ENCODE measurements around the gene NOL8. TPM values are rescaled to one million over a fixed set of nuclear protein-coding genes. Genes with fewer than 3 reads are reported as not detected.

NOL8 gene
- total RNA-seq, 1 experiment from 2014 or later, result 48.2 TPM

DNA sequence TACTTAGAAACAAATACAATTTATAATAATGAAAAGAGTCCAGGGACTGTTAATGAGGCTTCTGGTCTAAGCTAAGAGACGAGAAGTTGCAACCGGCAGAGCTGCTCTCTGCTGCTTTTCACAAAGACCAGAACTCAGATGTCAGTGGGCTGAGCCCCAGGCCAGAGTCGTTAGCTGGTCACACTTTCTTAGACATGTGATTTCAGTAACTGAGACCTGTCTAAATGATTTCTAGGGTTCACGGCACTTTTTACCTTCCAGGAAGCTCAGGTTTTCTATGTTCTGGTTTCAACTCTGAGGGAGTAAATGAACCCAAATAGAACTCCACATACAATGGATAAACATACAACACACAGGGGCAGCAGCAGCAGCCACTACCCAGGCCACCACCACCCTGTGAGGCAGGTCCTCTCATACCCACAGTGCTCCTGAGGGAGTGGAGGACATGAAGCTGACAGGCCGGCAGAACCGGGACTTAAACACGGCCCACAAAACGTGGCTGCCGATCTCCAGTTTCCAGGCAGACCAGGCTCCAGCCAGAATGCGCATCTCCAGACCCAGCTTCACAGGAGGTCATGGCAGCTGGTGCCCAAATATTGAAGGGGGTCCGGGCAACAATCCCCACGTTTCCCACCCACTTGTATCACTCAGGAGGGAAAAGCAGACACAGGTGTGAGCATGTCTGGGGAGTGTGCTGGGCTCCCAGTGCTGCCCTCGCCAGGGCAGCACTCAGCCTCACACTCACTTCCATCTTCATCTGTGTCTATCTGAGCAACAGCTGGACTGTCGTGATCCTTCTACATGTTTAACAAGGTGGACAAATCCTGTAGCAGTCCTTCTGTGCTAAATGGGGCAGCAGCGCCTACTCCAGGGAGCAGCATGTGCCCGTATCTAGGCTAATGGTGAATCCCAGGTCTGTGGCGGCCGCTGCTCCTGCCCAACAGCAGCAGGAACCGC is 70.5 kb downstream of the NOL8 start:
- no peak overlapping the region for H3K9ac ChIP-seq (ENCODE audit: low read length)
- H3K27me3 ChIP-seq (ENCODE audit: insufficient read depth, low read length), result no peaks in the 10 kb centered on the region
- ChIA-PET CTCF (interaction anchor here (2.0 kb wide), 1 partner anchor 114 kb away, joined by 6 read pairs; no protein-coding TSS in a partner anchor), RAD21 (ENCODE audit: low non-redundant PET in 1 of 2, low total read pairs in 2 of 2, uncharacterized antibody in 2 of 2, unreplicated experiment in 2 of 2) (no interaction called here), POLR2A (no interaction called here)
- intact Hi-C loops (cut with micrococcal nuclease), result no loop called here
- no peaks in the 10 kb centered on the region for H3K9me2 ChIP-seq (ENCODE audit: insufficient read depth)
- H3K27ac ChIP-seq (ENCODE audit: low read depth, low read length), result no peak overlapping the region
- H3K36me3 ChIP-seq (ENCODE audit: control insufficient read depth in 1 of 2, insufficient read depth in 2 of 2, low read length in 2 of 2), result peaks cover 82 to 86% of the 10 kb centered on the region in 2 experiments
- no peaks in the 10 kb centered on the region for H3K4me1 ChIP-seq (ENCODE audit: control insufficient read depth in 1 of 2, insufficient read depth in 2 of 2, low read length in 2 of 2)
- H2AFZ ChIP-seq (ENCODE audit: low read depth, low read length, poor library complexity, severe bottlenecking), result no peak overlapping the region
- no TSS peak for BruUV-seq (replicated peaks)
- H3K4me2 ChIP-seq (ENCODE audit: low read length), result no peak overlapping the region
- no peaks in the 10 kb centered on the region for H3K9me3 ChIP-seq (ENCODE audit: control insufficient read depth in 1 of 2, insufficient read depth in 1 of 2, low read depth in 1 of 2, low read length in 2 of 2)
- DNase-seq (ENCODE audit: low read depth, low spot score), result no peak
- H3K4me3 ChIP-seq (replicated peaks in 1 of 2; ENCODE audit: low read depth in 1 of 2, low read length in 2 of 2), result no peak overlapping the region
- H3K79me2 ChIP-seq (ENCODE audit: insufficient read depth, low read length), result peaks cover 26% of the 10 kb centered on the region; the same call in 1 of the 2 replicates
- TF ChIP-seq ELF1 (IDR thresholded peaks at IDR 0.05; ENCODE audit: borderline replicate concordance, low read depth) (no peak), CBX3 (IDR thresholded peaks at IDR 0.05; ENCODE audit: low read depth) (no peak), POLR2AphosphoS5 (IDR thresholded peaks at IDR 0.05; ENCODE audit: low read depth, low read length) (no peak), EZH2 (IDR thresholded peaks at IDR 0.05) (no peak), ZNF274 (IDR thresholded peaks at IDR 0.05; ENCODE audit: low read depth, low read length) (no peak), SP1 (IDR thresholded peaks at IDR 0.05; ENCODE audit: low read depth) (no peak)
- TF ChIP-seq, protein P1, sequence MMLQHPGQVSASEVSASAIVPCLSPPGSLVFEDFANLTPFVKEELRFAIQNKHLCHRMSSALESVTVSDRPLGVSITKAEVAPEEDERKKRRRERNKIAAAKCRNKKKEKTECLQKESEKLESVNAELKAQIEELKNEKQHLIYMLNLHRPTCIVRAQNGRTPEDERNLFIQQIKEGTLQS (IDR thresholded peaks at IDR 0.05), result no peak
- TF ChIP-seq, protein P2, sequence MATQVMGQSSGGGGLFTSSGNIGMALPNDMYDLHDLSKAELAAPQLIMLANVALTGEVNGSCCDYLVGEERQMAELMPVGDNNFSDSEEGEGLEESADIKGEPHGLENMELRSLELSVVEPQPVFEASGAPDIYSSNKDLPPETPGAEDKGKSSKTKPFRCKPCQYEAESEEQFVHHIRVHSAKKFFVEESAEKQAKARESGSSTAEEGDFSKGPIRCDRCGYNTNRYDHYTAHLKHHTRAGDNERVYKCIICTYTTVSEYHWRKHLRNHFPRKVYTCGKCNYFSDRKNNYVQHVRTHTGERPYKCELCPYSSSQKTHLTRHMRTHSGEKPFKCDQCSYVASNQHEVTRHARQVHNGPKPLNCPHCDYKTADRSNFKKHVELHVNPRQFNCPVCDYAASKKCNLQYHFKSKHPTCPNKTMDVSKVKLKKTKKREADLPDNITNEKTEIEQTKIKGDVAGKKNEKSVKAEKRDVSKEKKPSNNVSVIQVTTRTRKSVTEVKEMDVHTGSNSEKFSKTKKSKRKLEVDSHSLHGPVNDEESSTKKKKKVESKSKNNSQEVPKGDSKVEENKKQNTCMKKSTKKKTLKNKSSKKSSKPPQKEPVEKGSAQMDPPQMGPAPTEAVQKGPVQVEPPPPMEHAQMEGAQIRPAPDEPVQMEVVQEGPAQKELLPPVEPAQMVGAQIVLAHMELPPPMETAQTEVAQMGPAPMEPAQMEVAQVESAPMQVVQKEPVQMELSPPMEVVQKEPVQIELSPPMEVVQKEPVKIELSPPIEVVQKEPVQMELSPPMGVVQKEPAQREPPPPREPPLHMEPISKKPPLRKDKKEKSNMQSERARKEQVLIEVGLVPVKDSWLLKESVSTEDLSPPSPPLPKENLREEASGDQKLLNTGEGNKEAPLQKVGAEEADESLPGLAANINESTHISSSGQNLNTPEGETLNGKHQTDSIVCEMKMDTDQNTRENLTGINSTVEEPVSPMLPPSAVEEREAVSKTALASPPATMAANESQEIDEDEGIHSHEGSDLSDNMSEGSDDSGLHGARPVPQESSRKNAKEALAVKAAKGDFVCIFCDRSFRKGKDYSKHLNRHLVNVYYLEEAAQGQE (IDR thresholded peaks at IDR 0.05; ENCODE audit: low read depth), result no peak
- ATAC-seq, result peak; percentile 35; the same call in 1 of the 2 replicates
- no peaks in the 10 kb centered on the region; the same call in 1 of the 2 replicates for H4K20me1 ChIP-seq (ENCODE audit: insufficient read depth)

Measured in HCT116 (cell line).